Astrocyte (in vitro differentiated cells and primary cell): ENCODE results near the gene THYN1.

ENCODE experiments used
- CTCF ChIP-seq: IDR thresholded peaks from 2 replicates; pipeline ENCODE4 v1.5.1; 2011; ENCODE audit warnings: low read depth, mild to moderate bottlenecking, inconsistent platforms, low read length, moderate library complexity; ENCODE audit not compliant: insufficient read depth
- EZH2 ChIP-seq: IDR thresholded peaks from 2 replicates; pipeline ENCODE4 v1.6.1; 2012; ENCODE audit warnings: mild to moderate bottlenecking, low read length, inconsistent platforms; ENCODE audit not compliant: insufficient read depth

GRCh38 chr11:134205729-134206128, 47.4 kb downstream of the THYN1 start:
- TF ChIP-seq EZH2 (no peak), CTCF (no peak)
